ENCODE results near the gene RASGEF1B.

- TF ChIP-seq POLR2A (IDR thresholded peaks at IDR 0.05): no peak
- TF ChIP-seq CTCF (IDR thresholded peaks at IDR 0.05): no peak
Measured at GRCh38 chr4:81457345-81457744, 14.4 kb downstream of the RASGEF1B start.
